CD4-positive, alpha-beta T cell treated with Interleukin-21 for 1 hour (primary cell): ENCODE results near the gene TAB3.

Source experiments
- DNase-seq: peaks from one replicate; pipeline ENCODE4 v3.0.0-alpha.2; 2020

TAB3 gene

GRCh38 chrX:30885136-30885535 lies 3.9 kb downstream of the TAB3 start:
- DNase-seq, result no peak

DNA sequence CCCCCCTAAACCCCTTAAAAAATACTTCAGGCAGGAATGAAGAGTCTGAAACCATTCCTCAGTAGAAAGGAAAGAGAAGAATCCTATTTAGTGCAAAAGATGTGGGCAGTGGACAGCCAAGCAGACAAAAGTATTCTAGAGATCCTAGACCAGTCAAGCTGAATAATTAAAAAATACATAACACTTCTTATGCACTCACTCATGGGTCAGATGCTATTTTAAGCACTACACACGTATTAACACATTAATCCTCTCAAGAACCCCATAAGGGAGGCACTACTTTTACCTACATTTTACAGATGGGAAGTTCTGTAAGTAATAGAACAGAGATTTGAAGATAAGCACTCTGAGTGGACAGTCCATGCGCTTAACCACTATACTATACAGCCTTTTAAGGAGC lies 5.9 kb downstream of the TAB3 start:
- DNase-seq, result no peak

DNA sequence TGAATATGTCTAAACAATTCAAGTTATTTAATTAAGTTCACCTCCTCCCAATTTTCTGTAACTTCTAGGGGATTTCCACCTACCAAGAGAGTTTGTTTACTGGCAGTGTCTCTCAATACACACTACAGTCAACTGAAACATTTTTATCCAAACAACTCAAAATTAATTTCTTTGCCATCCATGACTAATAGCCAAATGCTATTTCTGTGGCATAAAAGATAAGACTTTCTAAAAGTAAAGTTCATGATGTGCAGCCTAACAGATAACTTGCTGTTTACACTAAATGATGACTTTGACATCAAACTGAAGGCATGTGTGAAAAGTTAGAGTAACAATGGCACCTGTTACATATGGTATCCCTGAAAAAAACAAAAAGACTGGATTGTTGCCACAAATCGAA lies 7.3 kb downstream of the TAB3 start:
- DNase-seq, result no peak

DNA sequence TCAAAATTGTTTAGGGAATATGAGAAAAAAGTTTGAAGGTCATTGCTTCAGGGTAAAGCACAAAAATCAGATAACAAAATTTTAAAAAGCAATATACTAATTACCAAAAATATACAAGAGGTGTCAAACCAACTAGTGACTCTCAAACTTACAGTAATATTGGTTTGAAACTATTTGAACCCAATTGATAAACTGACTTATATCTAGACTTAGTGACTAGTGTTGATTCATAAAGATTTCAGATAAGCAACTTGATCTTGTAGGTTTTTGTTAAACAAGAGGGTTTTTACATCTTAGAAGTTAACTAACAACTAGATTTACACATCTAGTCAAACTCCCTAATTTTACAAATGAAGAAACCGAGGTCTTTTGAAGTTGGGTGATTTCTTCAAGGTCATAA lies 7.7 kb downstream of the TAB3 start:
- DNase-seq, result no peak

DNA sequence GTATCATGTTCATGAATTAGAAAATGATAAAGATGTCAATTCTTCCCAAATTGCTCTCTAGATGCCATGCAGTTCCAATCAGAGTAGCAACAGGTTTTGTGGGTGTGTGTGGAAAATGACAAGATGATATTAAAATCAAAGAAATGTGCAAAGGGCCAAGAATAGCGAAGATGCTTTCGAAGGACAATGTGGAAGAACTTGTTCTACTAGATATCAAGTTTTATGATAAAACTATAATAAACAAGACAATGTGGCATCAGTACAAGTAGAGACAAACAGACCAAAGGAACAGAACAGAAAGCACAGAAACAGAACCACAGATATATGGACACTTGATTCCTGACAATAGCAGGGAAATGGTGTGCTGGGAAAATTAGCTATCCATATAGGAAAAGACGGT lies 9.0 kb downstream of the TAB3 start:
- no peak for DNase-seq

- DNase-seq, result no peak
Measured at GRCh38 chrX:30876367-30876766, 12.7 kb downstream of the TAB3 start.

DNA sequence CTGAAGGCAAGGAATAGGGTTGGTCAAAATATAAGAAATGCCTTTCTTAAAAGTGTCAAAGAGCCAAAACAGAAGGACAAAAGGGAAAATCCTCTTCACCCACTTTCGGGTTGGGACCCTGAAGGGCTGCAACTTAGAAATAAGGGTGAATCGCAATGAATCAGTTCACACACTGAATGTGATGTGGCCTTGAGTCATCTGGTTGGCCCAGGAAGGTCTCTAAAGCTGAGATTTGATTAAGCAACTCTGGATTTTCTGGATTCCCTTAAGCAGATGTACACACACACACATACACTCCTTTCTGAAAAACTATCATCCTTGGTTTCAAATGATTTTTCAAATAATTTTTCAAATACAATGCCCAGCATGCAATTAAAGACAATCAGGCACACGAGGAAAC lies 13.1 kb downstream of the TAB3 start:
- no peak for DNase-seq

DNA sequence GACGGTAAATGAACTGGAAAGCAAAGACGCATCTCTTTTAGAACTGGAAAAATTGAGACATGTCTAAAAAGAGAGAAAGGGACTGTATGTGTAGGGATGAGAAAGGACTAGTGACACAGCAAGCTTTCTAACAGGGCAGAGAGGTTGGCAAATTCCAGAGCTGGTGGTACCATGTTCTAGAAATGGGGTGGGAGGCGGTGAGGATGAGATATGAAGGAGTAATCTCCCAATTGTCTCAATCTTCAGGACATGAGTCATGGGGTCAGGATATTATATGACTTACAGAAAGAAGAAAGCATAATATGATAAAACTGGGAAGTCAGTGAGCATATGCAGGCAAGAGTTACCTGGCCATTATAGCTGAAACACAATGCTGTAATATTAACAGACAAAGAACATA lies 14.2 kb downstream of the TAB3 start:
- DNase-seq, result no peak

DNA sequence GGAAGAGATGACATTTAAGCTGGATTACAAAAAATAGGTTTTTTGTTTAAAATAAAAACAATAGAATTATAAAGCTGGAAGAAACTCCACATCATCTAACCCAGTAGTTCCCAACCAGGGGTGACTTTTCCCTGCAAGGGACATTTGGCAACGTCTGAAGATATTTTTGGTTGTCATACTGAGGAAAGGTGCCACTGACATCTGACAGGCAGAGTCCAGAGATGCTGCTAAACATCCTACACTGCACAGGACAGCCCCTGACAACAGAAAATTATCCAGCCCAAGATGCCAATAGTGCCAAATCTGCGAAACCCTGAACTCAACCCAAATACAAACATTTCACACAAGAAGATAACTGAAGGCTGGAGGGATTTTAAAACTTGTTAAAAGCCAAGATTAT lies 18.5 kb downstream of the TAB3 start:
- no peak for DNase-seq

- DNase-seq, result no peak
Measured at GRCh38 chrX:30865612-30866011, 23.4 kb downstream of the TAB3 start.

- peak; percentile 14 for DNase-seq
Measured at GRCh38 chrX:30865015-30865414, 24.0 kb downstream of the TAB3 start.

GRCh38 chrX:30864383-30864785 lies 24.7 kb downstream of the TAB3 start:
- no peak for DNase-seq

DNA sequence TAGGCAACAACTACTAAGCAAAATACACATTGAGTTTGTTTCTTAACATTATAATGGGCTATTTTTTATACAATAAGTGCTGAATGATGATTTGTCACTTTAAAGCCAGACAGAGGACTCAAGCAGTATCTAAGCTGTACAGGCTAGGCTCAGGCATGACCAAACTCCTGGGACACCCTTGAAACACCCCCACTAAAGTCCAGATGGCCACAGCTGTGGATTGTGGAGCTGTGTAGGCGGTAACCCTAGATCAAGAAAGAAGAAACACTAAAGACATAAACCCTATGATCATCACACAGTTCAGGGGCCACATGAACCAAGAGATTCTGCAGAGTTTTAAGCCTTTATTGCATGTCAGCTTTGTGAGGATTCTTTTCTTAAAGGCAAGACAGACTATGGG lies 25.1 kb downstream of the TAB3 start:
- DNase-seq, result no peak

DNA sequence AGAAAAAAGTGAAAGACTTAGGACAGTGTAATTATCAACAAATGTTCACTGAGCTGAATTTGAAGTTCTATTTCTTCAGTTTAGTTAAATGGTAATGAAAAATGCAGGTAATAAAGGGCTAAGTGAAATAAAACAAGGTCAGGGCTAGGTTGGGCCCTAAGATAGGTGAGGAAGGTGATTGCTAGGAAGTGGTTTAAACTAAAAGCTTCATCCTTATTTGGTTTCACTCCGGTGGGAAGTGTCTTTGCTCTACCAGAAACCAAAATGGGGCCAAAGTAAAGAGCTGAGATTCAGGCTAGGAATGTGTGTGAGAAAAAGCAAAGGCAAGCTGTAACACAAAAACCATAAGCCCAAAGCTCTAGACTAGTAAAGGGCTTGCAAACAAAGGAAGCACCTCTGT lies 31.0 kb downstream of the TAB3 start:
- no peak for DNase-seq

- no peak for DNase-seq
Measured at GRCh38 chrX:30851449-30851848, 37.6 kb downstream of the TAB3 start.

- no peak for DNase-seq
Measured at GRCh38 chrX:30835373-30835772, 53.7 kb downstream of the TAB3 start.

GRCh38 chrX:30833896-30834295 lies 55.2 kb downstream of the TAB3 start:
- DNase-seq, result no peak

- DNase-seq, result peak; percentile 11
Measured at GRCh38 chrX:30831082-30831481, 58.0 kb downstream of the TAB3 start.

DNA sequence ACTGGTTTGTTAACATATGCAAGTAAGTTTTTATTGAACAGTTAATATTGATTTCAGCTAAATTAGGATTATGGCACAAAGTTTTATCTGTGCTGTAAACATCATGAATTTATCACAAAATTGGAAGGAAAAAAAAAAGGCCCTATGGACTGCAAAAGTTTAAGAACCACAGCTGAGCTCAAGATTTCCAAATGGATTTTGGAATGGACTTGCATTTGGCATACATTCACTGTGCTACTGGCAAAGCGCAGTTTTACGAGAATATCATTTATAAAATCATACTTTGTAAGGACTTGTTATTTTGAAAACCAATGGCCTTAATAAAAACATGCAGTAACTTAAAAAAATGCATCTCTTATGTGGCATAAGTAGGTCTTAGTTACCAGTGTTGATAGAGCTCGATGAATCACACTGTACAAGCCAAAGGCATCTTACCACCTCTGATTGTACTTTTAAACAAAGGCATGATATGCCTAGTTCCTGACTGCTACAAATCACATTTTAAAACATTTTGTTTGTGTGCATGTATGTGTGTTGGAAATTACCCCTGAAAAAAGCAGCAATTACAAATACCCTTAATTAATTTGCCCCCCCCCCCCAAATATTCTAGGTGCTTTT lies 58.6 kb downstream of the TAB3 start:
- no peak for DNase-seq

DNA sequence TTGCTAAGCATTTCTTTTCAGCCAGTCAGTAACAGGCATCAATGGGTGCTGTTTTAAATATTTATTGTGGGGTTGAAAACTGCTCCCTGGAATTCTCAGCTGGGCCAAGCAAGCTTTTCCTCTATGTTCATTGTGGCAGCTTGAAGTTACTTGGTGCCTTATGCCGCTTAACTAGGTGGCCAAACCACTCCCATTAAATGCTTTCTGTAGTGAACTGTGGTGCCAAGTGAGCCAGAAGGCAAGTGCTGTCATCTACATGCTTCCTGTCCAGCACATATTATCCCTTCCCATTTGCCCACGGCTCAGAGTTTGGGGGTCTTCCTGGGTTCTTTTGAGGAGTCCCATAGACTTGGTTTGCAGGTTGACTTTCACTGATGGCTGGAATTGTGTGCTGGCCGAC lies 64.8 kb downstream of the TAB3 start:
- DNase-seq, result no peak

DNA sequence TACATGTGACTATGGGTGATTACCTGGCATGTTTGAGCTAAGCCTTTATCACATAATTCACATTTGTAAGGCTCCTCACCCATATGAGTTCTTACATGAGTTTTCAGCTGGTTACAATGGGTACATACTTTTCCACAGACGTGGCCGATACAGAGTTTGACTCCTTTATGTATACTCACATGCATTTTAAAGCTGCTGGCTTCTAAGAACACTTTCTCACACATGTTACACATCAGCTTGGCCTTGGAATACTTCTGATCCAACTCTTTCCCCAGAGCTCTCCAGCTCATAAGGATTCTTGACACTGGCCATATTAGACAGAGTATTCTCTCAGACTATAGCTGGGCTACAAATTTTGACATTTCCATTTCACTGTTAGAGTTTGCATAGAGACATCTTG lies 66.3 kb downstream of the TAB3 start:
- DNase-seq, result no peak

DNA sequence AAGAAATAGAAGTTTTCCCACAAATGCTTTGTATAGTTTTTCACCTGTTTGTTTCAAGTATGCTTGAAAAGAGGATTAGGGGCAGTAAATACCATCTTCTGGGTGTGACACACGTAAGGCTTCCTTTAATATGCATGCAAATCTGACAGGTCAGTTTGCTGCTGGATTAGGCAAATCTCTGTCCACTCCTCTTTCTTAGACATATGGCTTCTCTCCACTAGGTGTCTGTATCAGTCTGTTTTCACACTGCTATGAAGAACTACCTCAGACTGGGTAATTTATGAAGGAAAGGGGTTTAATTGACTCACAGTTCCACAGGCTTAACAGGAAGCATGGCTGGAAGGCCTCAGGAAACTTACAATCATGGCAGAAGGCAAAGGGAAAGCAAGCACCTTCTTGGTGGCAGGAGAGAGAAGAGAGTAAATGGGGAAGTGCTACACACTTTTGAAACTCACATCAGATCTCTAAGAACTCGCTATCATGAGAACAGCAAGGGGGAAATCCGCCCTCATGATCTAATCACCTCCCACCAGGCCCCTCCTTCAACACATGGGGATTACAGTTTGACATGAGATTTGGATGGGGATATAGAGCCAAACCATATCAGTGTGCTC lies 66.9 kb downstream of the TAB3 start:
- DNase-seq, result no peak

DNA sequence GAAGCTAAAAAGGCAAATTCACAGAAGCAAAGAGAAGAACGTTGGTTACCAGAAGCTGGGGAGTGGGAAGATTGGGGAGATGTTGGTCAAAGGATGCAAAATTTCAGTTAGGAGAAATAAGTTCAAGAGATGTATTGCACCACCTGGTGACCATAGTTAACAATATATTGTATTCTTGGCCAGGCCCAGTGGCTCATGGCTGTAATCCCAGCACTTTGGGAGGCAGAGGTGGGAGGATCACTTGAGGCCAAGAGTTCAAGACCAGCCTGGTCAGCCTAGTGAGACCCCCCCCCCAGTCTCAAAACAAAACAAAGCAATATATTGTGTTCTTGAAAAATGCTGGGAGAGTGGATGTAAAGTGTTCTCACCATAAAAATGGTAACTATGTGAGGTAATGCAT lies 67.9 kb downstream of the TAB3 start:
- no peak for DNase-seq

GRCh38 chrX:30819080-30819479 lies 70.0 kb downstream of the TAB3 start:
- no peak for DNase-seq

- no peak for DNase-seq
Measured at GRCh38 chrX:30816079-30816478, 73.0 kb downstream of the TAB3 start.
